Common myeloid progenitor, CD34-positive (primary cell): Measurements from ENCODE around the gene CFAP251. TPM values are rescaled to one million over a fixed set of nuclear protein-coding genes. Genes with fewer than 3 reads are reported as not detected.
"Not testable (repeated sequence)": the region's sequence is repeated elsewhere in the genome, so short reads cannot be mapped to it uniquely, and the experiment has no call there.

Source experiments
- CTCF ChIA-PET: fragments of 350-600 bp; sonication (Branson Sonifier 250); formaldehyde crosslinking; loops from one replicate; lab custom pipeline; 2021; ENCODE audit warnings: antibody characterized with exemption; lab: Charles Lee
- POLR2A ChIA-PET: fragments of 350-600 bp; sonication (Branson Sonifier 250); formaldehyde crosslinking; loops from one replicate; lab custom pipeline; 2021; ENCODE audit warnings: antibody characterized with exemption; lab: Charles Lee
- DNase-seq, 3 donors: peaks; one replicate each; pipeline versions ENCODE4 v3.0.0 to v3.0.0-alpha.2; 2013
- H3K27ac ChIP-seq, 2 experiments: 1 replicate in 1 of 2; 2 replicates in 1 of 2; pipeline ENCODE4 v1.7.0; 2013; ENCODE audit warnings: inconsistent platforms in 2 of 2, low read length in 2 of 2, mild to moderate bottlenecking in 2 of 2, low read depth in 1 of 2, moderate library complexity in 1 of 2; ENCODE audit not compliant: severe bottlenecking in 2 of 2, insufficient read depth in 1 of 2, poor library complexity in 1 of 2
- H3K27me3 ChIP-seq, 5 experiments: replicated peaks in 2 of 5; 1 replicate in 3 of 5; 2 replicates in 2 of 5; pipeline versions ENCODE4 v1.6.1 to v1.7.0; 2013; ENCODE audit warnings: low read length in 4 of 5, mild to moderate bottlenecking in 2 of 5, moderate library complexity in 2 of 5, inconsistent platforms in 1 of 5; ENCODE audit not compliant: insufficient read depth in 5 of 5, control insufficient read depth in 4 of 5
- H3K36me3 ChIP-seq, 4 experiments: 1 replicate in 2 of 4; 2 replicates in 2 of 4; pipeline versions ENCODE4 v1.6.1 to v1.7.0; 2013; ENCODE audit warnings: low read length in 3 of 4, control low read depth in 1 of 4, mild to moderate bottlenecking in 1 of 4; ENCODE audit not compliant: control insufficient read depth in 4 of 4, insufficient read depth in 4 of 4
- H3K4me1 ChIP-seq, 4 experiments: 1 replicate in 3 of 4; 2 replicates in 1 of 4; pipeline versions ENCODE4 v1.6.1 to v1.7.1; 2013; ENCODE audit warnings: low read length in 3 of 4, mild to moderate bottlenecking in 3 of 4, control low read depth in 1 of 4, inconsistent platforms in 1 of 4, moderate library complexity in 1 of 4; ENCODE audit not compliant: control insufficient read depth in 4 of 4, insufficient read depth in 4 of 4; ENCODE audit errors: control extremely low read depth in 1 of 4
- H3K4me3 ChIP-seq, 7 experiments: 1 replicate in 4 of 7; 2 replicates in 3 of 7; pipeline versions ENCODE4 v1.5.1 to v1.7.0; 2013; ENCODE audit warnings: mild to moderate bottlenecking in 7 of 7, low read length in 6 of 7, moderate library complexity in 6 of 7, inconsistent platforms in 2 of 7, low read depth in 2 of 7, control low read depth in 1 of 7; ENCODE audit not compliant: insufficient read depth in 4 of 7, control insufficient read depth in 1 of 7; ENCODE audit errors: extremely low read depth in 1 of 7
- H3K9me3 ChIP-seq, 5 experiments: 1 replicate in 4 of 5; 2 replicates in 1 of 5; pipeline versions ENCODE4 v1.6.1 to v1.7.1; 2013; ENCODE audit warnings: low read length in 4 of 5, mild to moderate bottlenecking in 2 of 5, inconsistent platforms in 1 of 5, low read depth in 1 of 5, moderate library complexity in 1 of 5; ENCODE audit not compliant: control insufficient read depth in 4 of 5, insufficient read depth in 2 of 5; ENCODE audit errors: control extremely low read depth in 1 of 5
- WGBS: methylation state at CpG from one replicate; pipeline ENCODE4 v1.1.5; 2013; ENCODE audit not compliant: insufficient coverage; 5-methylcytosine and 5-hydroxymethylcytosine counted together
- polyA plus RNA-seq: library from polyadenylated mRNA; unstranded; fragments of 120-200 nt; gene quantifications from one replicate; pipeline ENCODE4 v1.2.1, GENCODE V29; 2013

The CFAP251 gene, protein sequence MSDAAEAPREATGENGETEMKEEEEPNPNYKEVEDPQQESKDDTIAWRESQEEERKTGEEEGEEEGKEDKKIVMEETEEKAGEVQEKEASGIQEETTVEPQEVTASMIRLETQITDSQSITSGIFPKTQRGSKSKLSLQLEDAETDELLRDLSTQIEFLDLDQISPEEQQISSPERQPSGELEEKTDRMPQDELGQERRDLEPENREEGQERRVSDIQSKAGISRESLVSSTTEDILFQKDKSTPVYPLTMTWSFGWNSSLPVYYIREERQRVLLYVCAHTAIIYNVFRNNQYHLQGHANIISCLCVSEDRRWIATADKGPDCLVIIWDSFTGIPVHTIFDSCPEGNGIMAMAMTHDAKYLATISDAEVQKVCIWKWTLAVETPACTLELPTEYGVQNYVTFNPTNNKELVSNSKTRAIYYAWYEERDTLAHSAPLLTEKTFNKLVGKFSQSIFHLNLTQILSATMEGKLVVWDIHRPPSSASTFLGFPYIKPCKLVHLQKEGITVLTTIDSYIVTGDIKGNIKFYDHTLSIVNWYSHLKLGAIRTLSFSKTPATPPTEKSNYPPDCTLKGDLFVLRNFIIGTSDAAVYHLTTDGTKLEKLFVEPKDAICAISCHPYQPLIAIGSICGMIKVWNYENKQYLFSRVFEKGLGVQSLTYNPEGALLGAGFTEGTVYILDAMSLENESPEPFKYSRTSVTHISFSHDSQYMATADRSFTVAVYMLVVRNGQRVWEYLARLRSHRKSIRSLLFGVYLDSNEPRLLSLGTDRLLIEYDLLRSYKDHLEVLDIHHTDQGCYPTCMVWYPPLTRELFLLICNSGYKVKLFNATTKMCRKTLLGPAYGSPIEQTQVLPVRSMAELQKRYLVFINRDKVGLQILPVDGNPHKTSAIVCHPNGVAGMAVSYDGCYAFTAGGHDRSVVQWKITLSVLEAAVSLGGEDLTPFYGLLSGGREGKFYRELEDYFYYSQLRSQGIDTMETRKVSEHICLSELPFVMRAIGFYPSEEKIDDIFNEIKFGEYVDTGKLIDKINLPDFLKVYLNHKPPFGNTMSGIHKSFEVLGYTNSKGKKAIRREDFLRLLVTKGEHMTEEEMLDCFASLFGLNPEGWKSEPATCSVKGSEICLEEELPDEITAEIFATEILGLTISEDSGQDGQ
- 1.3 TPM for polyA plus RNA-seq

DNA sequence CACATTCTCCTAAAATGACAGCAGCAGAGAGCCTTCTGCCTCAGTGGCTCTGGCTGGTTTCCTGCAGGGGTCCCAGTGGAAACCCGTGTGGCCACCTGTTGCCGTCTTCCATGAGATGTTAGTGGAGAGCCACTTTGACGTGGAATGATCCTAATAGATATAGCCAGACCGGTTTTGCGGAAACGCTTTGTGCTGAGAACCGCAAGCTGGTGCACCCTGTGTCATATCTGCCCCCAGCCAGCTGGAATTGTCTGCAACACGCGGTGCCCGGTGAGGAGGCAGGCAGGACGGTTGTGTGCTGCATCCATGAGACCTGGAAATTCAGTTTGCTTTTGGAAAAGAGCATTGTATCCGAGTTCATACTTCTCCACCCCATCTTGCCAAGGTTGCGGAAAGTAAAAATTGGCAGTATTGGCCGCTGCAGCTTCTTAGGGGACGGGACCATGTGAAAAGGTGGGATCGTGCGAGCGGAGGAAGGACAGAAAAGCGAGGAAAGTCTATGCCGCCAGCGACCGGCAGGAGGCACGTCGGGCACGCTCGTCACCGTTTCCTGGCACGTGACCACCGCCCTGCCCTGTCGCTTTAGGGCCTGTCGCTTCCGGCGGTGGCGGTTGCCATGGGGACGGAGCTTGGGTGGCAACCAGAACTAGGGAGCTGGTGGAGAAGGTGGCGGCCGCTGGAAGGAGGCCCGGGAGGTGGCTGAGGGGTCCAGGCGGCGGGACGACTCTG is at the start of gene CFAP251:
TSS of gene CFAP251 (plus strand) at position 643 of the 729 bp plus-strand sequence. CDS start 2,714 bp downstream, outside the sequence.
- H3K4me3 ChIP-seq: peak within 1 kb of the TSS in 6 of 7 experiments; percentile 48 to 72 (median 50)
- 22% methylated on average over 32 of the region's 41 CpGs for WGBS
- DNase-seq: peak; percentile 95 to 97 (median 97)
- peak within 1 kb of the TSS; percentile 7 to 61 for H3K27ac ChIP-seq
- no peaks in the 10 kb centered on the region for H3K9me3 ChIP-seq
- H3K36me3 ChIP-seq: peaks cover 6 to 31% (median 16%) of the 10 kb centered on the region in 4 experiments
- ChIA-PET CTCF (interaction anchor here (0.9 to 3.8 kb wide), 19 partner anchors 10 to 272 kb away, joined by 3 to 18 read pairs (median 3); partner anchors contain the start of gene BCL7A), POLR2A (interaction anchor here (0.6 to 1.5 kb wide), 2 partner anchors 106 to 243 kb away, joined by 3 to 7 read pairs; no protein-coding TSS in a partner anchor)
- H3K27me3 ChIP-seq: no peaks in the 10 kb centered on the region
- peaks cover 0 to 13% (median 12%) of the 10 kb centered on the region in 4 experiments for H3K4me1 ChIP-seq

DNA sequence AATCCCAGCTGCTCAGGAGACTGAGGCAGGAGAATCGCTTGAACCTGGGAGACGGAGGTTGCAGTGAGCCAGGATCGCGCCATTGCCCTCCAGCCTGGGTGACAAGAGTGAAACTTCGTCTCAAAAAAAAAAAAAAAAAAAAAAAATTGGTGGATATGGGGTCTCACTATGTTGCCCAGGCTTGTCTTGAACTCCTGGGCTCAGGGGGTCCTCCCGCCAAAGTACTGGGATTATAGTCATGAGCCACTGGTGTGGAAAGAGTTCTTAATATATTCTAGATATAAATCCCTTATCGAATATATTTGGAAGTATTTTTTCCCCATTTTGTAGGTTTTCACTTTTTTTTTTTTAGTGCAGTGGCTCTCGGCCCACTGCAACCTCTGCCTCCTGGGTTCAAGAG is 49.2 kb upstream of the CFAP251 start:
- DNase-seq, H3K27ac ChIP-seq, POLR2A ChIA-PET, H3K9me3 ChIP-seq, H3K4me1 ChIP-seq, CTCF ChIA-PET, H3K4me3 ChIP-seq, H3K36me3 ChIP-seq, H3K27me3 ChIP-seq: not testable (repeated sequence)
- WGBS: no CpG with 5 or more reads among the region's 8 CpGs

DNA sequence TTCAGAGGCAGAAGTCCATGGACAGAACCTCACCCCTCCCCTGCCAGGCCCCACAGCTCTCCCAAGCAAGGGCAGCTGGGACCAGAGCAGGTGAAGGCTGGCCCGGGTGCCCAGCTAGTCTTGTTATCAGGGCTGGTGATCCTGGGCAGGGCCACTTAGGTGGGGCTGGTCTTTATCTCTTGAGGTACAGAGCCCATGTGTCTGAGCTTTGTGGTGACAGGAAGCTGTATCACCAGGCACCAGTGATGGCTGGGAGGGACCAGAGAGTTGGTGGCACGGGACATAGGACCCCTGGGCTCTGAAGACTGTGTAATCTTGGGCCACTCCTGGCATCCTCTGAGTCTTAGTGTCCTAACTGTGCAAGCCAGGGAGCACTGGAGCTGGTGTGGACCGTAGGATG is 46.9 kb upstream of the CFAP251 start:
- 77% methylated on average over 3 of the region's 3 CpGs for WGBS
- POLR2A ChIA-PET: no interaction called here
- H3K4me1 ChIP-seq: peaks cover 0 to 14% (median 0%) of the 10 kb centered on the region in 4 experiments
- peak; percentile 60 to 88 (median 79) for DNase-seq
- H3K27ac ChIP-seq: no peak overlapping the region
- no peaks in the 10 kb centered on the region for H3K36me3 ChIP-seq
- H3K4me3 ChIP-seq: no peak overlapping the region
- CTCF ChIA-PET: interaction anchor here (1.0 to 1.8 kb wide), 3 partner anchors 10 to 26 kb away, joined by 3 to 5 read pairs (median 4); partner anchors contain the start of gene PSMD9
- H3K27me3 ChIP-seq: no peaks in the 10 kb centered on the region
- no peaks in the 10 kb centered on the region for H3K9me3 ChIP-seq

DNA sequence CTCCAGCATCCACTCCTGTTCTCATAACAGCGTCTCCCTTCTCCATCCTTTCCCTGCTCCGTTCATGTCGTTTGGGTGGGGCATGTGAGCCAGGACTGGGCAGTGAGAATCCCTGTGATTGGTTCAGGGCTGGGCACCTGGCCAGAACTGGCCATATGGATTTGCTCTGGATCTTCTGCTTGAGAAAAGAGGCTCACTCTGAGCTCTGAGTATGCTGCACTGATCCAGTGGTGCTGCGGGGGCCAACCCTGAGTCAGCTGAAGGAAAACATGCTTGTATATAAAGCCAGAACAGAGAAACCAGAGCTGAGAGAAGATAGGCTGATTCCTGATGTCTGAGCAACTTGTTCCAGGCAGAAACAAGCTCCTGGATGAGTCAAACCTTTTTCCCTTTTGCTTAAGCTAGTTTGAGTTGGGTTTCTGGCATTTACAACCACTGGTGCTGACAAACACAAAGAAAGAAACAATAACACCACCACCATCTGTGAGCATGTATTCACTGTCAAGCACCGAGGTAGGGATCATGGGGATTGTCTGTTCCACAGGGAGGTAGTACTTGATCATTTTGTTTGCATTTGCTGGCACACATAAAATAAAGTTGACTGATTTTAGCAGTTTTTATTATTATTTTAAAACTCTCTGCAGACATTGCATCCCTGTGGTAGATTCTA is 45.7 kb upstream of the CFAP251 start:
- Histone ChIP-seq H3K9me3 (no peaks in the 10 kb centered on the region), H3K4me1 (peaks cover 0 to 14% (median 0%) of the 10 kb centered on the region in 4 experiments), H3K27me3 (no peaks in the 10 kb centered on the region), H3K4me3 (no peak overlapping the region), H3K27ac (no peak overlapping the region), H3K36me3 (no peaks in the 10 kb centered on the region)
- POLR2A ChIA-PET: no interaction called here
- WGBS: 73% methylated on average over 4 of the region's 5 CpGs
- CTCF ChIA-PET: interaction anchor here (2.3 kb wide), 1 partner anchor 15 kb away, joined by 5 read pairs; the partner anchor contains the start of gene PSMD9
- DNase-seq: no peak

DNA sequence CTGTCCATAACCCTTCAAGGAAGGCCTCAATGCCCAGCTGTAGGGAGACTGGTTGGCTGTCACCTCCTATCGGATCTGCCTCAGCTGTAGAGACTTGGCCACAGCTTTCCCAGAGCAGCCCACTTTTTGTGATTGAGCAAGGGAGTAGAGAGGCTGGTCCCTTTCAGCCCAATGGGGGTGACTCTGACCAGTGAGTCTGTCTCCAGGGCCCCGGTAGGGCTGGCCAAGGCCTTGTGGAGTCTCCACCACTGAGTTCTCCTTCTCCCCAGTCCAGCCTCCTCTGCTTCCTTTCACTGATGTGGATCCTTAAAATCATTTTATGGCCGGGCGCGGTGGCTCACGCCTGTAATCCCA is 45.2 kb upstream of the CFAP251 start:
- H3K27me3 ChIP-seq: no peaks in the 10 kb centered on the region
- peaks cover 0 to 14% (median 0%) of the 10 kb centered on the region in 4 experiments for H3K4me1 ChIP-seq
- H3K4me3 ChIP-seq: no peak overlapping the region
- H3K27ac ChIP-seq: no peak overlapping the region
- no peaks in the 10 kb centered on the region for H3K9me3 ChIP-seq
- 100% methylated on average over 6 of the region's 6 CpGs for WGBS
- no peak for DNase-seq
- POLR2A ChIA-PET: no interaction called here
- CTCF ChIA-PET: interaction anchor here (2.3 kb wide), 1 partner anchor 15 kb away, joined by 5 read pairs; the partner anchor contains the start of gene PSMD9
- no peaks in the 10 kb centered on the region for H3K36me3 ChIP-seq

DNA sequence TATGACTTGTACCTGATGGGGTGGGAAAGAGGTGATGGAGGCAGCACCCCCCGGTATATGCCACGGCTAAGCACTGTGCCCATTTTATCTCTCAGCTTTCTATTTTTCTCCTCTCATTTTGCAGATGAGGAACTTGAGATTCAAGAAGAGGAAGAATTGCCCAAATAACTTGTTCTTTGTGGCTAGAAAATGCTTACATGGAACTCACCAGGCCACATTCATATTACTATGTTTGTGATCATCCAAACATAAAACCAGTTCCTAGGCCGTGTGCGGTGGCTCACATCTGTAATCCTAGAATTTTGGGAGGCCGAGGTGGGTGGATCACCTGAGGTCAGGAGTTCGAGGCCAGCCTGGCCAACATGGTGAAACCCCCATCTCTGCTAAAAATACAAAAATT is 44.3 kb upstream of the CFAP251 start:
- no peak for DNase-seq
- no peak overlapping the region for H3K27ac ChIP-seq
- H3K4me3 ChIP-seq: no peak overlapping the region
- H3K4me1 ChIP-seq: peaks cover 0 to 14% (median 0%) of the 10 kb centered on the region in 4 experiments
- no peaks in the 10 kb centered on the region for H3K9me3 ChIP-seq
- POLR2A ChIA-PET: no interaction called here
- 79% methylated on average over 2 of the region's 6 CpGs for WGBS
- CTCF ChIA-PET: interaction anchor here (1.2 to 2.3 kb wide), 2 partner anchors 14 to 299 kb away, joined by 3 to 5 read pairs; partner anchors contain the start of gene PSMD9
- no peaks in the 10 kb centered on the region for H3K27me3 ChIP-seq
- H3K36me3 ChIP-seq: no peaks in the 10 kb centered on the region
